ENCODE measurements around the gene GRIK3.
A peak's percentile ranks its signal among the peaks of the same experiment; 100 is the strongest.

Gene GRIK3

DNA sequence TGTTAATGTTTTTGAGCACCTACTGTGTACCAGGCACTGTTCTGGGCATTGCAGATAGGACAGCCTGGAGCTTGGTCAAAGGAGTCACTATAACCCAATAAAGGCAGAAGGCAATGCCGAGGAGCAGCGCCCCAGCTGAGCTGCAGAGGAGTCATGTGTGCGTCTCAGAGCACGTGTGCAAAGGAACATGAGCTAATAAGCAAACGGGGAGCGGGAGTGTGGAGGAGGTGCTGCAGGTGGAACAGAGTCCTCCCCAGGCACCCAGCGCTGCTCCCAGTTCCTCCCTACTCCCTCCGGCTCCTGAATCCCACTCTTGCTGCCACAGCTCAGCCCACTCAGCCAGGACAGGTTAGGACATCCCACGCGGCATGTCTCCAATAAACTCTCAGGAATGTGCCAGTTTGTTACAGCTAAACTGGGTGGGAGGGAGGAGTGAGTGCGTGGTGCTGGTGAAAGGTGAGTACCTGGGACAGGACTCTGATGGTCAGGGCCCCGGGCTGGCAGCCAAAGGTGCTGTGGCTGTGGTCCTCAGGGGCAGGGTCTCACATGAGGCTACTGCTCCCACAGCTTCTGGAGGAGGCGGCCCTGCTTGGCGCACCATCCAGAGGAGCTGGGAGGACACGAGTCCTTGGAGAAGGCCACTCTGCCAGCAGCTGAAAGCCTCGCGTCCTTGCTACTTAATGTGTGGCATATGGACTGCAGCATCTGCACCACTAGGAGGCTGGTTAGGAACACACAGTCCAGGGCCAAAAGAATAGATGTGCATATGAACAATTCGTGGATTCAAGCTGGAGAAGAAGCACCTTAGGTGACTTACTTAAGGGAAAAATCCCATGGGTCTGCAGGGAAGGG lies 52.3 kb downstream of the GRIK3 start:
- H2BK120ac ChIP-seq (ENCODE audit: low read depth, low read length) = no peak overlapping the region
- no peak overlapping the region for H2AK5ac ChIP-seq (ENCODE audit: low read length)
- H3K23ac ChIP-seq (ENCODE audit: low read length) = no peak overlapping the region
- H3K18ac ChIP-seq (ENCODE audit: low read length) = no peak overlapping the region
- H3K79me2 ChIP-seq (ENCODE audit: control insufficient read depth, insufficient read depth, low read length) = no peaks in the 10 kb centered on the region
- no CpG with 5 or more reads among the region's 18 CpGs for WGBS (ENCODE audit: extremely low coverage, insufficient coverage, low lambda C conversion rate)
- no peak overlapping the region for H3K9ac ChIP-seq (ENCODE audit: low read length)
- no peaks in the 10 kb centered on the region for H3K79me1 ChIP-seq (ENCODE audit: low read length)
- H4K5ac ChIP-seq (ENCODE audit: low read length) = no peak overlapping the region
- no peak overlapping the region for H3K4me3 ChIP-seq (ENCODE audit: low read length)
- H3K27me3 ChIP-seq (ENCODE audit: insufficient read depth, low read length, poor library complexity) = no peaks in the 10 kb centered on the region
- no peaks in the 10 kb centered on the region for H3K36me3 ChIP-seq (ENCODE audit: control insufficient read depth, insufficient read depth, low read length)
- H3K4me2 ChIP-seq (ENCODE audit: low read length) = no peak overlapping the region
- H3K56ac ChIP-seq (ENCODE audit: low read length) = no peak overlapping the region
- H3K27ac ChIP-seq (ENCODE audit: low read depth, low read length) = no peak overlapping the region
- H4K8ac ChIP-seq (ENCODE audit: low read depth, low read length) = no peak overlapping the region
- no peak for DNase-seq
- H2BK15ac ChIP-seq (replicated peaks; ENCODE audit: low read depth) = no peak overlapping the region
- no peak overlapping the region for H2BK5ac ChIP-seq (ENCODE audit: low read length)
- H3K4me1 ChIP-seq (ENCODE audit: control insufficient read depth, low read depth, low read length) = no peaks in the 10 kb centered on the region
- H3K4ac ChIP-seq (ENCODE audit: low read depth, low read length) = no peak overlapping the region

DNA sequence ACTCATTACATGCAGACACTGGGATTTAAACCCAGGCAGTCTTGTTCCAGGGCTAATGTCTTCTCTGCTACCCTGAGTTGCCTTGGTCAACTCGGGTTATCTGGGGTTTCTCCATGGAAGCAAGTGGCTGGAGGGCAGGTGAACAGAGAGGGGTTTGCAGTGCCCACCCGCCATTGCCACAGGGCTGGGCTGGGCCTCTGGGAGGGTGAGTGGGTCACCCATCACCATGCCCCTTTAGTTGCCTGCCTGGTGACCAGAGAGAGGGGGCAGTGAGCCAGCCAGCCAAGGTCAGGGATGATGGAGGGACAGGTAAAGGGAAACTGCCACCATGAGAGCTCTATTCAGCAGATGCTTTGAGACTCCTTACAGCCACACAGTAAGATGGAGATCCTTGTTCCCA lies 53.2 kb downstream of the GRIK3 start:
- no peak overlapping the region for H3K56ac ChIP-seq (ENCODE audit: low read length)
- H3K4me1 ChIP-seq (ENCODE audit: control insufficient read depth, low read depth, low read length) = no peaks in the 10 kb centered on the region
- H3K18ac ChIP-seq (ENCODE audit: low read length) = no peak overlapping the region
- no peak for DNase-seq
- no peaks in the 10 kb centered on the region for H3K79me1 ChIP-seq (ENCODE audit: low read length)
- H3K27ac ChIP-seq (ENCODE audit: low read depth, low read length) = no peak overlapping the region
- no peak overlapping the region for H4K5ac ChIP-seq (ENCODE audit: low read length)
- H3K9ac ChIP-seq (ENCODE audit: low read length) = no peak overlapping the region
- H3K36me3 ChIP-seq (ENCODE audit: control insufficient read depth, insufficient read depth, low read length) = no peaks in the 10 kb centered on the region
- WGBS (ENCODE audit: extremely low coverage, insufficient coverage, low lambda C conversion rate) = no CpG with 5 or more reads among the region's 2 CpGs
- no peak overlapping the region for H2BK5ac ChIP-seq (ENCODE audit: low read length)
- H2BK120ac ChIP-seq (ENCODE audit: low read depth, low read length) = no peak overlapping the region
- no peak overlapping the region for H3K4me3 ChIP-seq (ENCODE audit: low read length)
- H3K4ac ChIP-seq (ENCODE audit: low read depth, low read length) = no peak overlapping the region
- no peak overlapping the region for H2AK5ac ChIP-seq (ENCODE audit: low read length)
- no peaks in the 10 kb centered on the region for H3K27me3 ChIP-seq (ENCODE audit: insufficient read depth, low read length, poor library complexity)
- H3K23ac ChIP-seq (ENCODE audit: low read length) = no peak overlapping the region
- no peak overlapping the region for H2BK15ac ChIP-seq (replicated peaks; ENCODE audit: low read depth)
- no peak overlapping the region for H3K4me2 ChIP-seq (ENCODE audit: low read length)
- no peak overlapping the region for H4K8ac ChIP-seq (ENCODE audit: low read depth, low read length)
- no peaks in the 10 kb centered on the region for H3K79me2 ChIP-seq (ENCODE audit: control insufficient read depth, insufficient read depth, low read length)

DNA sequence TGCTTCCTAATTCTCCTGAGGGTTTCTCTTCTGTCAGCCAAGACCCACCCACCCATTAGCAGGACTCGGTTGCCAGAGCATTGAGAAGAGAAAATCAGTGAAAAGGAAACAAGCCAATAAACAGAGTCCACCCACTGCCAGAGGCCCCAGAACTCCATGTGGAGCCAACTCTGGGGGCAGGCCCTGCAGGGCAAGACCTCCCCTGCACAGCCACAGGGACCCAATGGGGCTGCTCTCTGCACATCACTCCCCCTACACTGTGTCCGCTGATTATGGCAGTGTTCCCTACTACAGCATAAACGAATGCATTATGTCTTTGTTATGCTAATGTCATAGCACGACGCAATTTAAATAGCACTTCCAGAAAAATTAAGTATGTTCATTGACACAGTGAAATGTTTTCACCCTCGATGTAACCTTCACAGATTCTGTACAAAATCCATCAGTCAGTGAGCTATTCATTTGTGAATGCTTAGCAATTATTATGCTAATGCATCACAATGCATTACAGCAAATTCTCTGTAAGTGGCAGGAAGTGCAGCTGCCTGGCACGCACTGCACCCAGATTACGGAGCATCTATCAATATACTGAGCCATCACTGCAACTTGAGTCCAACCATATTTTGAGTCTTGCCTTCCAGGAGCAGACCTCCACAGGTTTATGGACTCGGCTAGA lies 56.4 kb downstream of the GRIK3 start:
- no peak for DNase-seq
- no peak overlapping the region for H3K27ac ChIP-seq (ENCODE audit: low read depth, low read length)
- WGBS (ENCODE audit: extremely low coverage, insufficient coverage, low lambda C conversion rate) = no CpG with 5 or more reads among the region's 9 CpGs
- H2BK120ac ChIP-seq (ENCODE audit: low read depth, low read length) = no peak overlapping the region
- H3K4ac ChIP-seq (ENCODE audit: low read depth, low read length) = no peak overlapping the region
- H3K4me3 ChIP-seq (ENCODE audit: low read length) = no peak overlapping the region
- H3K18ac ChIP-seq (ENCODE audit: low read length) = no peak overlapping the region
- no peak overlapping the region for H2BK5ac ChIP-seq (ENCODE audit: low read length)
- H3K27me3 ChIP-seq (ENCODE audit: insufficient read depth, low read length, poor library complexity) = no peaks in the 10 kb centered on the region
- no peaks in the 10 kb centered on the region for H3K79me2 ChIP-seq (ENCODE audit: control insufficient read depth, insufficient read depth, low read length)
- H3K23ac ChIP-seq (ENCODE audit: low read length) = no peak overlapping the region
- no peak overlapping the region for H3K9ac ChIP-seq (ENCODE audit: low read length)
- H3K4me2 ChIP-seq (ENCODE audit: low read length) = no peak overlapping the region
- H4K5ac ChIP-seq (ENCODE audit: low read length) = no peak overlapping the region
- no peak overlapping the region for H4K8ac ChIP-seq (ENCODE audit: low read depth, low read length)
- H3K56ac ChIP-seq (ENCODE audit: low read length) = no peak overlapping the region
- H2AK5ac ChIP-seq (ENCODE audit: low read length) = no peak overlapping the region
- H2BK15ac ChIP-seq (replicated peaks; ENCODE audit: low read depth) = no peak overlapping the region
- H3K36me3 ChIP-seq (ENCODE audit: control insufficient read depth, insufficient read depth, low read length) = no peaks in the 10 kb centered on the region
- no peaks in the 10 kb centered on the region for H3K79me1 ChIP-seq (ENCODE audit: low read length)
- no peaks in the 10 kb centered on the region for H3K4me1 ChIP-seq (ENCODE audit: control insufficient read depth, low read depth, low read length)

DNA sequence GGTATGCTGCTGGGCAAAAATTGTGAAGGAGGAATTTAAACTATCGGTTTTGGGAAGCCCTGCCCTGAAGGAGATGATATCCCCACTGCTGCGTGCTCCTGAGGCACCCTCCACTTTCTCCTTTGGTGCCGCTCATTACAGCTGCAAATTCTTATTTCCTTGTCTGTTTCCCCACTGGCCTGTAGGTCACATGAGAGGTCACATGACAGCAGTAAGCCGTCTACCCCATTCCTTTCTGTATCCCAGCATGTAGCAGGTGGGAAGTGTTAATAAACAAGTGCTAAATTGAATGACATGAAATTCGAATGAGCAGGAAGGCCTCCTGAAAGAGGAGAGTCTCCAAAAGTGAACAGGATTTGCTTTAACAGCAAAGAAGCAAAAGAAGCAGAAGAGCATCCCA lies 58.7 kb downstream of the GRIK3 start:
- H3K9ac ChIP-seq (ENCODE audit: low read length) = no peak overlapping the region
- no peak overlapping the region for H3K4me2 ChIP-seq (ENCODE audit: low read length)
- H3K27me3 ChIP-seq (ENCODE audit: insufficient read depth, low read length, poor library complexity) = no peaks in the 10 kb centered on the region
- H4K8ac ChIP-seq (ENCODE audit: low read depth, low read length) = no peak overlapping the region
- H3K4me1 ChIP-seq (ENCODE audit: control insufficient read depth, low read depth, low read length) = no peaks in the 10 kb centered on the region
- H2AK5ac ChIP-seq (ENCODE audit: low read length) = no peak overlapping the region
- no peak overlapping the region for H3K4ac ChIP-seq (ENCODE audit: low read depth, low read length)
- H3K79me1 ChIP-seq (ENCODE audit: low read length) = no peaks in the 10 kb centered on the region
- H2BK15ac ChIP-seq (replicated peaks; ENCODE audit: low read depth) = no peak overlapping the region
- H3K23ac ChIP-seq (ENCODE audit: low read length) = no peak overlapping the region
- H3K36me3 ChIP-seq (ENCODE audit: control insufficient read depth, insufficient read depth, low read length) = no peaks in the 10 kb centered on the region
- H4K5ac ChIP-seq (ENCODE audit: low read length) = no peak overlapping the region
- no peak overlapping the region for H3K27ac ChIP-seq (ENCODE audit: low read depth, low read length)
- no CpG with 5 or more reads among the region's 5 CpGs for WGBS (ENCODE audit: extremely low coverage, insufficient coverage, low lambda C conversion rate)
- H2BK120ac ChIP-seq (ENCODE audit: low read depth, low read length) = no peak overlapping the region
- H3K18ac ChIP-seq (ENCODE audit: low read length) = no peak overlapping the region
- H3K4me3 ChIP-seq (ENCODE audit: low read length) = no peak overlapping the region
- peak; percentile 10 for DNase-seq
- H3K79me2 ChIP-seq (ENCODE audit: control insufficient read depth, insufficient read depth, low read length) = no peaks in the 10 kb centered on the region
- no peak overlapping the region for H3K56ac ChIP-seq (ENCODE audit: low read length)
- H2BK5ac ChIP-seq (ENCODE audit: low read length) = no peak overlapping the region

DNA sequence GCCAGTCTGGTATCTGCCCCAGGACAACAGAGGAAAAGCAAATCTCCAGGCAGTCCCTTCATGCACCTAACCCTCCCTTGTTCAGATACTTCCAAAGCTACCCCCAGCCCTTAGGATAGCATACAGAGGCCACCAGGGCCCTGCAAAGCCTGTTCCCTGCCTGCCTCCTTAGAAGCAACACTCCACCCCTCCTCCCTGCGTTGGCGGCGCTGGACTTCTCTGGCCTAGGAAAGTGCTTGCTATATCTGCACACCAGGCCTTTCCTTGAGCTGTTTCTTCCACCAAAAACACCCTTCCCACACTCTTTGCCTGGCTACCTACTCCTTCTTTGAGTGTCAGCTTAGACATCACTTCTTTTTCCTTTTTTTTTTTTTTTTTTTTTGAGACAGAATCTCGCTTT lies 61.3 kb downstream of the GRIK3 start:
- Histone ChIP-seq H2BK5ac (ENCODE audit: low read length) (no peak overlapping the region), H3K27ac (ENCODE audit: low read depth, low read length) (no peak overlapping the region), H4K5ac (ENCODE audit: low read length) (no peak overlapping the region), H3K4ac (ENCODE audit: low read depth, low read length) (no peak overlapping the region), H3K27me3 (ENCODE audit: insufficient read depth, low read length, poor library complexity) (no peaks in the 10 kb centered on the region), H3K4me2 (ENCODE audit: low read length) (no peak overlapping the region), H3K23ac (ENCODE audit: low read length) (no peak overlapping the region), H2BK120ac (ENCODE audit: low read depth, low read length) (no peak overlapping the region), H2AK5ac (ENCODE audit: low read length) (no peak overlapping the region), H3K4me1 (ENCODE audit: control insufficient read depth, low read depth, low read length) (no peaks in the 10 kb centered on the region), H3K36me3 (ENCODE audit: control insufficient read depth, insufficient read depth, low read length) (no peaks in the 10 kb centered on the region), H3K4me3 (ENCODE audit: low read length) (no peak overlapping the region), H3K79me2 (ENCODE audit: control insufficient read depth, insufficient read depth, low read length) (no peaks in the 10 kb centered on the region), H3K9ac (ENCODE audit: low read length) (no peak overlapping the region), H2BK15ac (replicated peaks; ENCODE audit: low read depth) (no peak overlapping the region), H3K56ac (ENCODE audit: low read length) (no peak overlapping the region), H3K18ac (ENCODE audit: low read length) (no peak overlapping the region), H4K8ac (ENCODE audit: low read depth, low read length) (no peak overlapping the region), H3K79me1 (ENCODE audit: low read length) (no peaks in the 10 kb centered on the region)
- no peak for DNase-seq
- no CpG with 5 or more reads among the region's 4 CpGs for WGBS (ENCODE audit: extremely low coverage, insufficient coverage, low lambda C conversion rate)

Data from mesendoderm (in vitro differentiated cells).